Adipose tissue (tissue), 3 donors: ENCODE data around the gene VAMP7. TPM values are rescaled to one million over a fixed set of nuclear protein-coding genes. Genes with fewer than 3 reads are reported as not detected.
"Not testable (repeated sequence)": the region's sequence is repeated elsewhere in the genome, so short reads cannot be mapped to it uniquely, and the experiment has no call there.

ENCODE experiments used
- H3K27ac ChIP-seq: one replicate; pipeline ENCODE4 v1.5.1; 2013; ENCODE audit warnings: low read depth, low read length
- WGBS, 3 donors: extraction: QIAGEN DNeasy Blood & Tissue Kit; methylation state at CpG; one replicate each; pipeline ENCODE4 v1.1.7; 2013; 5-methylcytosine and 5-hydroxymethylcytosine counted together
- polyA plus RNA-seq, 3 donors: library from polyadenylated mRNA; stranded (reverse); fragments of 200-250 nt; gene quantifications; one replicate each; pipeline ENCODE4 v1.2.3, GENCODE V29; 2013
- donor health status: healthy with polysubstance abuse.
- donor health status: Bipolar disorder and iron deficiency.
- donor health status: healthy.

The VAMP7 gene
- polyA plus RNA-seq, 3 donors = 11.5 to 42.1 (median 24.1) TPM

DNA sequence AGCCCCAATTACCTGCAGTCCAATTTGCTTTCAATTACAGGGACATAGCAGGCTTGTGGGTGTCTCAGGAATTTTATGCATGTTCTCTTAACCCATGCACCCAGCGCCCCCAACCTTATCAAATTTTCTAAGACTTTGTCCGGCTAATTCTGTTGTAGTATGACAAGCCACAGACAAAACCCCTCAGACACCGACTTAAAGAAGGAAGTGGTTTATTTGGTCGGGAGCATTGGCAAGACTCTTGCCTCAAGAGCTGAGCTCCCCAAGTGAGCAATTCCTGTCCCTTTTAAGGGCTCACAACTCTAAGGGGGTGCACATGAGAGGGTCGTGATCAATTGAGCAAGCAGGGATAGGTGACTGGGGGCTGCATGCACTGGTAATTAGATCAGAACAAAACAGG is 87.6 kb downstream of the VAMP7 start:
- no peak overlapping the region for H3K27ac ChIP-seq
- WGBS, 3 donors = 25 to 35% (median 31%) methylated on average over 5 of the region's 5 CpGs

DNA sequence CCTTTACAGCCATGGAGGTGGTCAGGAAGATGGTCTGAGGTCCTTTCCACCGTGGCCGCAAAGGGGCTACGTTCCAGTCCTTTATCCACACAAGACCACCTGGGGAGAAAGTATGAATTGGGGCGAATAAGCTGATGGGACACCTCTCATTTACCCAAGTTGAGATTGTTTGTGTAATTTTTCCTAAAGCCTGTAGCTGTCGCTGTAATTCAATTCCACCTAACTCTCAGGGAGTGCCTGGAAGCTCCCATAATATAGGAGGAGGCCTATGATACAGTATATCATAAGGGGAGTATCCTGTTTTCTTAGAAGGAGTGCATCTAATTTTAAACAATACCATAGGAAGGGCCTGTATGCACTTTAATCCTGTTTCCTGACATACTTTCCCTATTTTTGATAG is 90.5 kb downstream of the VAMP7 start:
- 54 to 66% (median 66%) methylated on average over 5 of the region's 5 CpGs for WGBS, 3 donors

DNA sequence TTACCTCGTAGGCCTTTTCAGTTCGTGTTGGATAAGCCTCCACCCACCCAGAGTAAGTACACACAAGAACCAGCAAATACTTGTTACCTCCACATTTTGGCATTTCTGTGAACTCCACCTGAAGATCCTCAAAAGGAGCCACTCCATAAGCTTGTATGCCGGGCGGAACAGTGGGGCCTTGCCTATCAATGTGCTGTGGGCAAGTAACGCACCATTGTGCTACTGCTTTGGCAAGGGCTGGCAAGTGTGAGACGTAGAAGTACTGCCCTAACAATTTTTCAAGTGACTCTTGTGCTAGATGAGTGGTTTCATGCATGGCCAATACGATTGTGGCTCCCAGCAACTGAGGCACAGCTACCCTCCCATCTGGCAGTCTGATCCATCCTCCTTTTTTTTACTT is 91.1 kb downstream of the VAMP7 start:
- H3K27ac ChIP-seq = not testable (repeated sequence)
- 71 to 81% (median 78%) methylated on average over 6 to 7 of the region's 7 CpGs for WGBS, 3 donors

More for the DNA sequence above, 90.5 kb downstream of the VAMP7 start:
- H3K27ac ChIP-seq = not testable (repeated sequence)

DNA sequence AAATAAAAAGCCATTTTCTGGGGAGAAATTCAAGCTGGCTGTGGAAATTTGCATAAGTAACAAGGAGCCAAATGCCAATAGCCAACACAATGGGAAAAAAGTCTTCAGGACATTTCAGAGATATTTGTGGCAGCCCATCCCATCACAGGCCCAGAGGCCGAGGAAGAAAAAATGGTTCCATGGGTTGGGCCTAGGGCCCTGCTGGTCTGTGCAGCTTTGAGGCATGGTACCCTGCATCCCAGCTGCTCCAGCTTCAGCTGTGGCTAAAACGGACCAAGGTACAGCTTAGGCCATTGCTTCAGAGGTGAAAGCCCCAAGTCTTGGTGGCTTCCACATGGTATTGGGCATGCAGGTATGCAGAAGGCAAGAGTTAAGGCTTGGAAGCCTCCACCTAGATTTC is 102.2 kb downstream of the VAMP7 start:
- WGBS, 3 donors = 45 to 82% (median 70%) methylated on average over 2 of the region's 2 CpGs
- no peak overlapping the region for H3K27ac ChIP-seq

DNA sequence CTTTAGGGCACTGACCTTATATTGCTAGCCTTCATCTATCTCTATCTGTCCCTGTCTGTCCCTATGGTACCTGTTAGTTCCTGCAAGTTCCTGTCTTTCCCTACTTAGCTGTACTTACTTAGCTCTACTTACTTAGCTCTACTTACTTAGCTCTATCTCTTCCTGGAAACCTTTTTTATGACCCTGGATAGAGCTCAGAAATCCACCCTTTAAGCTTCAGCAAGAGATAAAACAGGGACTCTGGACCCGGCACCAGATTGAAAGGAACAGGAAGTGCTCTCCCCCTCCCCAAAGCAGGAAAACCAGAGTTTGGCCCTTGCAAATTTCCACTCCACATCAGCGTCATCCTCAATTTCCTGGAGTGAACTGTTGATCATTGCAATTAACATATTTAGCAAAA is 104.1 kb downstream of the VAMP7 start:
- H3K27ac ChIP-seq = no peak overlapping the region
- WGBS, 3 donors = 50 to 58% (median 53%) methylated on average over 2 of the region's 2 CpGs

DNA sequence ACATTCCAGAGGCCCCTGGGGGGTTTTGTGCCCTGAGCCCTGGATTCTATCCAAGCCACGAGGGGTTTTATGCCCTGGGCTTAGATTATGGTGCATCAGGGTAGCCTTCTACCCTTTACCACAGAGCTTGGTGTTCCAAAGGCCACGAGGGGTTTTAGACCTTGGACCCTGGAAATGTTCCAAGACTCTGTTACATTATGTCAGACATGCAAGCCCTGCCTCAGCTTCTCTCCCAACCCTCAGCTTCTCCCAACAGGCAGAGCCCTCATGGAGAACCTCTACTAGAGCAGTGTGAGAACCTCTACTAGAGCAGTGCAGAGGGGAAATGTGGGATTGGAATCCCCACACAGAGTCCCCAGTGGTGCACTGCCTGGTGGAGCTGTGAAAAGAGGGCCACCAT is 105.8 kb downstream of the VAMP7 start:
- 7 to 31% (median 16%) methylated on average over 2 of the region's 2 CpGs for WGBS, 3 donors
- not testable (repeated sequence) for H3K27ac ChIP-seq

DNA sequence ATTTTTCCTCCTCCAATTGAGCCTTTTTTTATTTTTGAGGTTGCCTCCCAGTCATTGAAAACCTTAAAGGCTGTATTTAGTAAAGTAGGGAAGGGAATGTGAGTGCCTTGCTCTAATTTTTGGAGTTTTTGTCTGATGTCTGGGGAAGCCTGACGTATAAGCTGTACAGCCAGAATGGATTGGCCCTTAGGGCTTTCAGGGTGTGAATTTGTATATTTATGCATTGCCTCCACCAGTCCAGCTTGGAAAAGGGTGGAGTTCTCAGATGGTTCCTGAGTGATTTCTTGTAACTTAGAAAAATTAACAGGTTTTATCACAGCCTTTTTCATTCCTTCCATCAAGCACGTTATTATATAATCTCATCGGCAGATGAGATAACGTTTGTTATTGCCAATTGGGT is 107.7 kb downstream of the VAMP7 start:
- WGBS, 3 donors = 70 to 81% (median 75%) methylated on average over 4 of the region's 4 CpGs
- no peak overlapping the region for H3K27ac ChIP-seq

Other genes with a start within 250 kb of the VAMP7 start
- gene IL9R, start 116.4 kb downstream of the VAMP7 start, polyA plus RNA-seq = under 1 TPM in 2 of 3 donors, not detected in 1; 0.07 to 0.09 TPM